ENCODE results near the gene OR2C1.

The OR2C1 gene

GRCh38 chr16:3328104-3328503 is 27.6 kb upstream of the OR2C1 start:
- no peak overlapping the region for H3K4me3 ChIP-seq (ENCODE audit: control insufficient read depth, low read depth, low read length)
- DNase-seq (ENCODE audit: low read depth) = no peak
- TF ChIP-seq, protein P1, sequence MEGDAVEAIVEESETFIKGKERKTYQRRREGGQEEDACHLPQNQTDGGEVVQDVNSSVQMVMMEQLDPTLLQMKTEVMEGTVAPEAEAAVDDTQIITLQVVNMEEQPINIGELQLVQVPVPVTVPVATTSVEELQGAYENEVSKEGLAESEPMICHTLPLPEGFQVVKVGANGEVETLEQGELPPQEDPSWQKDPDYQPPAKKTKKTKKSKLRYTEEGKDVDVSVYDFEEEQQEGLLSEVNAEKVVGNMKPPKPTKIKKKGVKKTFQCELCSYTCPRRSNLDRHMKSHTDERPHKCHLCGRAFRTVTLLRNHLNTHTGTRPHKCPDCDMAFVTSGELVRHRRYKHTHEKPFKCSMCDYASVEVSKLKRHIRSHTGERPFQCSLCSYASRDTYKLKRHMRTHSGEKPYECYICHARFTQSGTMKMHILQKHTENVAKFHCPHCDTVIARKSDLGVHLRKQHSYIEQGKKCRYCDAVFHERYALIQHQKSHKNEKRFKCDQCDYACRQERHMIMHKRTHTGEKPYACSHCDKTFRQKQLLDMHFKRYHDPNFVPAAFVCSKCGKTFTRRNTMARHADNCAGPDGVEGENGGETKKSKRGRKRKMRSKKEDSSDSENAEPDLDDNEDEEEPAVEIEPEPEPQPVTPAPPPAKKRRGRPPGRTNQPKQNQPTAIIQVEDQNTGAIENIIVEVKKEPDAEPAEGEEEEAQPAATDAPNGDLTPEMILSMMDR (IDR thresholded peaks at IDR 0.05; ENCODE audit: control insufficient read depth, insufficient read depth, low read depth, low read length, missing control alignments) = no peak

GRCh38 chr16:3328643-3329042 is 27.0 kb upstream of the OR2C1 start:
- no peak overlapping the region for H3K4me3 ChIP-seq (ENCODE audit: control insufficient read depth, low read depth, low read length)
- TF ChIP-seq, protein P1 (IDR thresholded peaks at IDR 0.05; ENCODE audit: control insufficient read depth, insufficient read depth, low read depth, low read length, missing control alignments) = no peak
- no peak for DNase-seq (ENCODE audit: low read depth)

- no peak overlapping the region for H3K4me3 ChIP-seq (ENCODE audit: control insufficient read depth, low read depth, low read length)
- DNase-seq (ENCODE audit: low read depth) = no peak
- TF ChIP-seq, protein P1 (IDR thresholded peaks at IDR 0.05; ENCODE audit: control insufficient read depth, insufficient read depth, low read depth, low read length, missing control alignments) = no peak
These were observed 9.6 kb upstream of the OR2C1 start for GRCh38 chr16:3346041-3346440.

DNA sequence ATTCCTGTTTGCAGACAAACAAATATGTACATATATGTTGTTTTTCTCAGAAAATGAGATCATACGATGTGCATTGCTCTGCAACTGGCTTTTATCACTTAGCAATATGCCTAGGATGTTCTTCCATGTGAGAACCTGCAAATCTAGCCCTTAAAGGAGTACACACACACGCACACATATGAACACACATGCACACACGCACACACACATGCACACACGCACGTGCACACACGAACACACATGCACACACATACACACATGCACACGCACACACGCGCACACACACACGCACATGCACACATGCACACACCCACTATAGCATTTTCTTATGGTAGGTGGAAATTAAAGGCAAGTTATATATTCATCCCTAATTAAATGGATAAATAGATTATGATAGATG is 8.1 kb upstream of the OR2C1 start:
- no peak for DNase-seq (ENCODE audit: low read depth)
- TF ChIP-seq, protein P1 (IDR thresholded peaks at IDR 0.05; ENCODE audit: control insufficient read depth, insufficient read depth, low read depth, low read length, missing control alignments) = no peak
- H3K4me3 ChIP-seq (ENCODE audit: control insufficient read depth, low read depth, low read length) = no peak overlapping the region

DNA sequence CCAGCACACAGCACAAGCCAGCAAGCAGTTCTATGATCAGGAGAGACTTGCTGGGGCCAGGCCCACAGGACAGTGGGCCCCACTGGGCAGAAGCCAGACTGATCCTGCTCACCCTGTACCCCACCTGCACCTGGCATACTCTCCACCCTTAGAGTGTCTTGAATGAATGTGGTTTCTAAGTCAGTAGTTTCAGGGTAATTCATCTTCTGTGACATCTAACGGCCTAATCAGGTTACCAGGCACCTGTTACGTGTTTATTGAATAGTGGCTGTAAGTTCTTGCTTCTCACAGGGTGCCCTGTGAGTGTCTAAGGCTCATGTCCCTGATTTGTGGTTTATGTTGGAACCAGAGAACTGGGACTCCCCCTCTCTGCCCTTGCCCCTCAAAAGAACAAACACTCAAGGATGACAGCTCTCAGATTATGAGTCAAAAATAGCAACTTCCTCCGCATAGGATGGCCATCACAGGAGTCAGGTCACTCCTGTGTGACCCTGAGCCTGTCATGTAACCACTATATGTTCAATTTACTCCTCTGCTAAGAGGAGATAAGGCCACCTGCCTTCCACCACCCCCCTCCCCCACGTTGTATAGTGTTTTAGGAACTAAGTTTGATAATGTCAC is 7.0 kb upstream of the OR2C1 start:
- no peak overlapping the region for H3K4me3 ChIP-seq (ENCODE audit: control insufficient read depth, low read depth, low read length)
- DNase-seq (ENCODE audit: low read depth) = no peak
- TF ChIP-seq, protein P1 (IDR thresholded peaks at IDR 0.05; ENCODE audit: control insufficient read depth, insufficient read depth, low read depth, low read length, missing control alignments) = no peak

DNA sequence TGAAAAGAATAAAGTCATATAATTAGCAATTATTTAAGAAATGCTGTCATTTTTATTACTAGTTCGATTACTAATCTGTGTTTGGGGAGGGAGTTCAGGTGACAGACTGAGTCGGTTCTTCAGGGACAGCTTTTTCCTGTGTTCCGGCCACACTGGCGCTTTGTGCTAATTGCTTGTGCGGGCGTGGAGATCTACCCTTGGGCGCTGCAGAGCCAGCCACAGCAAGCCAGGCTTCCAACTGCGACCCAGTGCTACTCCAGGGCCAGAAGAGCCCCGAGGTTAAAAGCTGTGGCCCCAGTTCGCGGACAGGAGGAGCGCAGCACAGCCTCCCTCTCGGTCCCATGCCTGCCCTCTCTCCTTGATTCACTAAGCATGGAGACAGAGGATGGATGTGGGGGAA is 6.5 kb upstream of the OR2C1 start:
- TF ChIP-seq, protein P1 (IDR thresholded peaks at IDR 0.05; ENCODE audit: control insufficient read depth, insufficient read depth, low read depth, low read length, missing control alignments) = no peak
- DNase-seq (ENCODE audit: low read depth) = no peak
- H3K4me3 ChIP-seq (ENCODE audit: control insufficient read depth, low read depth, low read length) = no peak overlapping the region

DNA sequence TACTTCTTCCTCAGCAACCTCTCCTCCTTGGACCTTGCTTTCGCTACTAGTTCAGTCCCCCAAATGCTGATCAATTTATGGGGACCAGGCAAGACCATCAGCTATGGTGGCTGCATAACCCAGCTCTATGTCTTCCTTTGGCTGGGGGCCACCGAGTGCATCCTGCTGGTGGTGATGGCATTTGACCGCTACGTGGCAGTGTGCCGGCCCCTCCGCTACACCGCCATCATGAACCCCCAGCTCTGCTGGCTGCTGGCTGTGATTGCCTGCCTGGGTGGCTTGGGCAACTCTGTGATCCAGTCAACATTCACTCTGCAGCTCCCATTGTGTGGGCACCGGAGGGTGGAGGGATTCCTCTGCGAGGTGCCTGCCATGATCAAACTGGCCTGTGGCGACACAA is 429 bp downstream of the OR2C1 start:
- no peak overlapping the region for H3K4me3 ChIP-seq (ENCODE audit: control insufficient read depth, low read depth, low read length)
- DNase-seq (ENCODE audit: low read depth) = no peak
- TF ChIP-seq, protein P1 (IDR thresholded peaks at IDR 0.05; ENCODE audit: control insufficient read depth, insufficient read depth, low read depth, low read length, missing control alignments) = no peak

All from AG09309 (cell line).